HG02884 (cell line): ENCODE measurements around the gene GSTT2B.
"Not testable (repeated sequence)": the region's sequence is repeated elsewhere in the genome, so short reads cannot be mapped to it uniquely, and the experiment has no call there.

Experiments
- ATAC-seq: cut with Tn5 transposase; IDR thresholded peaks from one replicate; pipeline ENCODE4 v1.9.1; 2021; ENCODE audit warnings: mild to moderate bottlenecking, moderate library complexity; ENCODE audit not compliant: unreplicated experiment

The GSTT2B gene

DNA sequence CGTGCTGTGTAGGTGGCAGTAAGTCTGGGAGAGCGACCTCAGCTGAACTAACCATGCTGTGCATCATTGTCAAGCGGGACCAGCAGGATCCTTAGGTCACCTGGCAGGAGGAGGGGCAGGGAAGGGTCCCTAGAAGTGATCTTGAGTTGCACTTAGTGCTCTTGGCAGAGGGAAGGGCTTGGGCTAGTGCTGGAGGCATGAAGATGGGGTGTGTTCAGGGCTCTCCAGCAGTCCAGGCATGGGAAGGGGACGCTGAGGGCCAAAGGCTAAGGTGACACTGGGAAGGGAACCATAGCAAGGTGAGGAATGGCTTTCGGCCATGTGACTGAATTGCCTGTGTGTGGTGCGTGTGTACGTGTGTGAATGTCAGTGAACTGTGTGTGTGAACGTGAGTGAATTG lies 25.1 kb upstream of the GSTT2B start:
- not testable (repeated sequence) for ATAC-seq

DNA sequence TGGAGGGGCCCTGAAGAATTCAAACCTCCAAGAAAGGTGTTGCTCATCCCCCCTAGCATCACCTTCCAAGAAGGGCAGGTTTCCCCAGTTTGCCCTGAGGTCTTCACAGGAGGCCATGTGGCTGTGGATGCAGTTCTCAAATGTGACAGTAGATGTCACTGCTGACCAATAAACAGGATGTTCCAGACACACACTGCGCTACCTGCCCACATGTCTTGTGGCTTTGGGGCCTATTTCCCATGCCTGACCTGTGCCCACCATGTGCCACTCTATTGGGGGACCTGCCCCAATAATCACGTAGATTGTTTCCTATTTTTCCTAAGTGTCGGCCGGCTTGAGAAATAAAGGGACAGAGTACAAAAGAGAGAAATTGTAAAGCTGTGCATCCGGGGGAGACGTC lies 23.4 kb upstream of the GSTT2B start:
- no peak for ATAC-seq

DNA sequence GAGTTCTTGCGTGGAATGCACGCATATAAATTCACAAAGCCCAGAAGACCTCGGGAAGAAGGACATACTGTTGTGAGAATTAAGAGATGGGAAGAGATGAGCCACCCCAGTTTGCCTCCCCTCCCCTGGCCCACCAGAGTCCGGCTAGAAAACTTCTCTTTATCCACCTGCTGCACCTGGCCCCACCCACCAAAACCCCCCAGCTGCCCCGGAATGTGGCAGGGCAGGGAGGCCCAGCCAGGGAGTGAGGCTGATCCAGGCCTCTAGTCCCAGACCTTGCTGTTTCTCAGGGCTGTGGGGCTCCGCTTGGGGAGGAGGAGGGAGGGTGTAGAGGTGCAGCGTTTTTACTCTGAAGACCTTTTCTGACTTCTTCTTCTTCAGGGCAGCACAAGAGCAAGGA lies 19.6 kb upstream of the GSTT2B start:
- not testable (repeated sequence) for ATAC-seq

DNA sequence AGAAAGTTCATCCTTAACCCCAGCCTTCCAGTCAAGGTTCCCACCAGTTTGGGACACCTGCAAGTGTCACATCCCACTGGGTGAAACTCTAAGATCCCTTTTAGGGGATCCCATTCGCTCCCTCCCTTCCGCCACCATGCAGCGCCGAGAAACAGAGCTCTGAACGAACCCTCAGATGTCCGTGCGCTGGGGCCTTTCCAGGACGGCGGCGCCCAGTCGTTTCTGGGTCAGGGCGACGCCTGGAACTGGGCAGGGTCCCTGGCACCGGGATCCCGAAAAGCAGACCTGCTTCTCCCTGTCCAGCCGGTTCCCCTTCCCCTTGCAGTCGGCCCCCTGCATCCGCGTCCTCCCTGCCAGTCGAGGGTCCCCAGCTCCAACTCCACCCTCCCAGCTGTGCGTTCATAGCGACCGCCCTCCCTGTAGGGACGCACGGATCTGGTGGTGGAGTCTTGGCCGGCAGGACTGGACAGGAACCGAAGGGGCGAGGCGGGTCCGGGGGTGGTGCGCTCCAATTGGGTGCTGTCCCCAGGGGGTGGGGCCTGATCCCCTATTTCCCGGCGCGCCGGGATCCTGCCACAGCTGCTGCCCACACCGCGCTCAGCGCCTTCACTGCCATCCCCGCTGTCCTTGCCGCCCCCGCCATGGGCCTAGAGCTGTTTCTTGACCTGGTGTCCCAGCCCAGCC lies 18.7 kb upstream of the GSTT2B start, which contains the start of gene GSTT2:
Gene GSTT2 (plus strand): TSS at position 578 of the 684 bp plus-strand sequence.
- ATAC-seq: not testable (repeated sequence)

DNA sequence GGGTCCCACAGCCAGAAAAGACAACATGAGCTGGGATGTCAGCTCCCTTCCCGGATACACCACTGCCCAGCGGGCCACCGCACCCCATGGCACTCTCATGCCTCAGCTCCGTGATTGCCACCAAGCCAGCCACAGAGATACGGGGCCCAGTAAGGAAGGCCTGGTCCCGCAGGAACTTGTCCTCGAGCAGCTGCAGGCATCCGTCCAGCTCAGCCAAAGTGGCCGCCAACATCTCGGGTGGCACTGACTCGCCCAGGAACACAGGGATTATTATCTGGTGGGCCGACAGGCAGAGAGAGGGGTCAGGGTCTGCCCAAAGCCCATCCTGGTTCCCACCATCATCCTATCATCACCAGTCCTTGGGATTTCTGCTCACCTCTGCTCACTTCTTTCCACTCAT lies 16.3 kb upstream of the GSTT2B start:
- ATAC-seq: not testable (repeated sequence)

DNA sequence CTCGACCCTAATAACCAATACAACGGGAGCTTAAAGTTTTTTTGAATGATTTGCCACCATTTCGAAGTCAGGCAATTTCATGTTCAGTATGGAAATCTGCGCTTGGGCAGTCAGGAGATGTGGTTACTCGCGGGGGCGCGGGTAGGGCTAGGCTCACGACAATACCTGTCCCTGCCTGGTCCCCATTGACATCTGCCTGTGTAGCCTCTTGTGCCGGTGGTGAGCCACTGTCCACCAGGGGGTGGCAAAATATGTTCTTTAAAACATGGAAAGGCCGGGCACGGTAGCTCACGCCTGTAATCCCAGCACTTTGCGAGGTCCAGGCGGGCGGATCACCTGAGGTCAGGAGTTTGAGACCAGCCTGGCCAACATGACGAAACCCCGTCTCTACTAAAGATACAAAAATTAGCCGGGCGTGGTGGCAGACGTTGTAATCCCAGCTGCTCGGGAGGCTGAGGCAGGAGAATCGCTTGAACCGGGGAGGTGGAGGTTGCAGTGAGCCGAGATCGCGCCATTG lies 13.9 kb upstream of the GSTT2B start:
- not testable (repeated sequence) for ATAC-seq

DNA sequence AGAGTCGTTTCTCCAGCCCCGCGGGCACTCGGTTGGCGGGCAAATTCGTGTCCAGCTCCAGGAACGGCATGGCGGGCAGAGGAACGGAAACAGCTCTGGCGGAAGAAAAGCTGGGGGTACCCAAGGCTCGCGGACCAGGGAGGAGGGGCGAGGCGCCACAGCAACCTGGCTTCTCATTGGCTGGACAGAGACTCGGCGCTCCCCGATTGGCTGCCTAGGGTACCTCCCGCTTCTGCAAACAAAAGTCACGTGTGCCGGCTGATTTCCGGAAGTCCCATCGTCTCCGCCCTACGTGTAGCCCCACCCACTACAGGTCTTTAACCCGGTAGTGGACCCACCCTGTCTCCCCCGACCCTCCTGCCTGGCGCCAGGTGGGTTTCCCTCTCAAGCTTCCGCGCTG lies 13.3 kb upstream of the GSTT2B start, which contains the start of gene DDT:
Gene DDT (minus strand): TSS at position 97 of the 400 bp plus-strand sequence. CDS start 27 bp downstream, at position 70.
- peak; percentile 95 for ATAC-seq

DNA sequence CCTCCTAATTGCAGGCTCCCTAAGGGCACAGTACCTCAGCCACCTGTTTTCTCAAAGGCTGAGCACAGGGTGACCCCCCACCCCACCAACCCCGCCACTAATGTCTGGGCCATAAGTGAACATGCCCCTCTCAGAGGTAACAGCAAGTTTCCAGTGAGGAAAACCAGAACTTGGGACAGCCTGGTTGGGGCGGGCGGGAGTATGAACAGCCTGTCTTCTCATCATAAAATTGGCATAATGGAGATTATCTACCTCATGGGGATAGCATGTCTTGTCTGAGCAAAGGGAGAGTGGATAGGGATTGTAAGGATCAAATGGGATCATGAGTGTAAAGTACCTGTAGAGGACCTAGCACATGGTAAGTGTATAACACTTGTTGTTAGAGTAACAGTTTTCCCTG lies 10.9 kb upstream of the GSTT2B start:
- ATAC-seq: not testable (repeated sequence)

DNA sequence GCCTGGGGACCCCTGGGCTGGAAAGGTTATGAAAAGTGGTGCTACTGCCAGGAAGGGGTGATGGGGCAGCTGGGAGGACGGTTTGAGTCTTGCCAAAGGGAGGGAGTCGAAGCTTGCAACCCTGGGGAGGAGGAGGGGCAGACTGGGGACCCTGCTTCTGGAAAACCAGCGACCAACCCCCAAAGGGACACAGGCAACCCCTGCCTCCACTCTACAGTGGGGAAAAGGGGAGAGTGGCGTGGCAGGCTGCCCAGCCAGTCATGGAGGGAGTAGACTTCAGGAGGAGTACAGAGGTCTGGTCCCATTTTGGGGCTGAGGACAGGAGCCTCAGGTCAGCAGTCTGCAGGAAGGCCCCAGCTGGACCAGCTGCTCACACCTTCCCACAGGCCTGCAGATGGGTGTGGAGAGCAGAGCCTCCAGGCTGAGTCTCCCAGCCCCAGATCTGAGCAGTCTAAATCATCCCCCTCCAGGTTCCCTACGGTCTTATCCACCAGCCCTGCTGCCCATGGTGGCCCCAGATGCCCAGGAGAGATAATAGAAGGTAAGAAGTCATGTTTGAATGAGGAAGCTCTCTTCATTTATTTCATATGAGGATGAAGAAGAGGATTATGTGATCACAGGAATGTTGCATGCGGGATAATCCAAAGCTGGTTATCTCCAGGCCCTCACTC lies 10.0 kb upstream of the GSTT2B start:
- ATAC-seq: no peak

DNA sequence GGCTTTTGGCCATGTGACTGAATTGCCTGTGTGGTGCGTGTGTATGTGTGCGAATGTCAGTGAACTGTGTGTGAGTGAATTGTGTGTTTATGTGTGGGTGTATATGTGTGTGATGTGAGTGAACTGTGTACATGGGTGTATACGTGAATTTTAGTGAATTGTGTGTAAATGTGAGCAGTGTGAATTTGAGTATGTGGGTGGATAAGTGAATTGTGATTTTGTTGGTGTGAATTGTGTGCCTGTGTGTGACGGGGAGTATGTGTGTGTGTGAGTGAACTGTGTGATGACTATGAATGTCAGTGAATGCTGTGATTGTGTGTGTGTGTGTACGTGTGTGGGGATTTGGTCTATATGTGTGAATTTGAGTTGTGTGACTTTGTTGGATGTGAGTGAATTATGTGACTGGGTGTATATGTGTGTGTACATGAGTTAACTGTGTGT lies 9.2 kb upstream of the GSTT2B start:
- no peak for ATAC-seq

DNA sequence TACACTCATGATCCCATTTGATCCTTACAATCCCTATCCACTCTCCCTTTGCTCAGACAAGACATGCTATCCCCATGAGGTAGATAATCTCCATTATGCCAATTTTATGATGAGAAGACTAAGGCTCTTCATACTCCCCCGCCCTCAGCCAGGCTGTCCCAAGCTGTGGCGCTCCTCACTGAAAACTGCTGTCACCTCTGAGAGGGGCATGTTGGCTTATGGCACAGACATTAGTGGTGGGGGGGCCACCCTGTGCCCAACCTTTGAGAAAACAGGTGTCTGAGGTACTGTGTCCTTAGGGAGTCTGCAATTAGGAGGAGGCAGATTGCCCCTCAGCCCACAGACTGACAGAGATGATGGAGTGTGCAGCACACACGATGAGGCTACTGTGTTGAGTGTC lies 8.1 kb upstream of the GSTT2B start:
- ATAC-seq: no peak

DNA sequence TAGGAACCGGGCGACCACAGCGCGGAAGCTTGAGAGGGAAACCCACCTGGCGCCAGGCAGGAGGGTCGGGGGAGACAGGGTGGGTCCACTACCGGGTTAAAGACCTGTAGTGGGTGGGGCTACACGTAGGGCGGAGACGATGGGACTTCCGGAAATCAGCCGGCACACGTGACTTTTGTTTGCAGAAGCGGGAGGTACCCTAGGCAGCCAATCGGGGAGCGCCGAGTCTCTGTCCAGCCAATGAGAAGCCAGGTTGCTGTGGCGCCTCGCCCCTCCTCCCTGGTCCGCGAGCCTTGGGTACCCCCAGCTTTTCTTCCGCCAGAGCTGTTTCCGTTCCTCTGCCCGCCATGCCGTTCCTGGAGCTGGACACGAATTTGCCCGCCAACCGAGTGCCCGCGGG lies 5.6 kb upstream of the GSTT2B start, which contains the start of gene DDTL:
Gene DDTL (plus strand): TSS at position 321 of the 400 bp plus-strand sequence. CDS start 27 bp downstream, at position 348.
- ATAC-seq: peak; percentile 92

DNA sequence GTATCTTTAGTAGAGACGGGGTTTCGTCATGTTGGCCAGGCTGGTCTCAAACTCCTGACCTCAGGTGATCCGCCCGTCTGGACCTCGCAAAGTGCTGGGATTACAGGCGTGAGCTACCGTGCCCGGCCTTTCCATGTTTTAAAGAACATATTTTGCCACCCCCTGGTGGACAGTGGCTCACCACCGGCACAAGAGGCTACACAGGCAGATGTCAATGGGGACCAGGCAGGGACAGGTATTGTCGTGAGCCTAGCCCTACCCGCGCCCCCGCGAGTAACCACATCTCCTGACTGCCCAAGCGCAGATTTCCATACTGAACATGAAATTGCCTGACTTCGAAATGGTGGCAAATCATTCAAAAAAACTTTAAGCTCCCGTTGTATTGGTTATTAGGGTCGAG lies 5.1 kb upstream of the GSTT2B start:
- ATAC-seq: not testable (repeated sequence)

DNA sequence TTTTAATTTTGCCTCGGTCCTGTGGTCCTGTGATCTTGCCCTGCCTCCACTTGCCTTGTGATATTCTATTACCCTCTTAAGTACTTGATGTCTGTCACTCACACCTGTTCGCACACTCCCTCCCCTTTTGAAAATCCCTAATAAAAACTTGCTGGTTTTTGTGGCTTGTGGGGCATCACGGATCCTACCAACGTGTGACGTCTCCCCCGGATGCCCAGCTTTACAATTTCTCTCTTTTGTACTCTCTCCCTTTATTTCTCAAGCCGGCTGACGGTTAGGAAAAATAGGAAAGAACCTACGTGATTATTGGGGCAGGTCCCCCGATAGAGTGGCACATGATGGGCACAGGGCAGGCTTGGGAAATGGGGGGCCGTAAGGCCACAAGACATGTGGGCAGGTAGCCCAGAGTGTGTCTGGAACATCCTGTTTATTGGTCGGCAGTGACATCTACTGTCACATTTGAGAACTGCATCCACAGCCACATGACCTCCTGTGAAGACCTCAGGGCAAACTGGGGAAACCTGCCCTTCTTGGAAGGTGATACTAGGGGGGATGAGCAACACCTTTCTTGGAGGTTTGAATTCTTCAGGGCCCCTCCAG lies 4.6 kb downstream of the GSTT2B start:
- not testable (repeated sequence) for ATAC-seq

DNA sequence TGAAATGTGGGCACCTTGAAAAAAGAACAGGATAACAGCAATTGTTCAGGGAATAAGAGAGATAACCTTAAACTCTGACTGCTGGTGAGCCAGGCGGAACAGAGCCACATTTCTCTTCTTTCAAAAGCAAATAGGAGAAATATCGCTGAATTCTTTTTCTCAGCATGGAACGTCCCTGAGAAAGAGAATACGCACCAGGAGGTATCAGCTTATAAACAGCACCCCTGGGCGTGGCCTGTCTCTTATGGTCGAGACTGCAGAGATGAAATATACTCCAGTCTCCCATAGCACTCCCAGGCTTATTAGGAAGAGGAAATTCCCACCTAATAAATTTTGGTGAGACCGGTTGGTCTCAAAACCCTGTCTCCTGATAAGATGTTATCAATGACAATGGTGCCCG lies 5.1 kb downstream of the GSTT2B start:
- not testable (repeated sequence) for ATAC-seq

DNA sequence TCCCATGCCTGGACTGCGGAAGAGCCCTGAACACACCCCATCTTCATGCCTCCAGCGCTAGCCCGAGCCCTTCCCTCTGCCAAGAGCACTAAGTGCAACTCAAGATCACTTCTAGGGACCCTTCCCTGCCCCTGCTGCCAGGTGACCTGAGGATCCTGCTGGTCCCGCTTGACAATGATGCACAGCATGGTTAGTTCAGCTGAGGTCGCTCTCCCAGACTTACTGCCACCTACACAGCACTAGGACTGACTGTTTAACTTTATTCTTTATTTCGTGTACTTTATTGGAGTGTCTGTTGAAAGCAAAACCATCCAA lies 6.0 kb downstream of the GSTT2B start:
- ATAC-seq: not testable (repeated sequence)

DNA sequence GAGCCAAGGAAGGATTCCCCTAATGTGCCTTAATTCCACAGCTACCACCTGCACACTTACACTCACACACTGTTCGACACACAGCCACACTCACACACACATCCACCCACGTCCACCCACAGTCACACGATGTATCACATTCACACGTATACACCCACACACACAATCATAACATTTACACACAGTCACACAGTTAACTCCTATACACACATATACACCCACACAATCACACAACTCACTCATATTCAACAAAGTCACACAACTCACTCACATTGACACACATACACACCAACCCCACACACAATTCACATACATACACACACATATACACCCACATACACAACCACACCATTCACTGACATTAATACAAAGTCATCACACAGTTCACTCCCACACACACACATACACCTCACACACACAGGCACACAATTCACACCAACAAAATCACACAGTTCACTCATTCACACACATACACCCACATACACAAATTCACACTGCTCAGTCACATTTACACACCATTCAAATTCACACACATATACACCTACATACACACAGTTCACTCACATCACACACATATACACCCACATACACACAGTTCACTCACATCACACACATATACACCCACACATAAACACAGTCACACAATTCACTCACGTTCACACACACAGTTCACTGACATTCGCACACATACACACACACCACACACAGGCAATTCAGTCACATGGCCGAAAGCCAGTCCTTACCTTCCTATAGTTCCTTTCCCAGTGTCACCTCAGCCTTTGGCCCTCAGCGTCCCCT lies 6.6 kb downstream of the GSTT2B start:
- ATAC-seq: not testable (repeated sequence)

DNA sequence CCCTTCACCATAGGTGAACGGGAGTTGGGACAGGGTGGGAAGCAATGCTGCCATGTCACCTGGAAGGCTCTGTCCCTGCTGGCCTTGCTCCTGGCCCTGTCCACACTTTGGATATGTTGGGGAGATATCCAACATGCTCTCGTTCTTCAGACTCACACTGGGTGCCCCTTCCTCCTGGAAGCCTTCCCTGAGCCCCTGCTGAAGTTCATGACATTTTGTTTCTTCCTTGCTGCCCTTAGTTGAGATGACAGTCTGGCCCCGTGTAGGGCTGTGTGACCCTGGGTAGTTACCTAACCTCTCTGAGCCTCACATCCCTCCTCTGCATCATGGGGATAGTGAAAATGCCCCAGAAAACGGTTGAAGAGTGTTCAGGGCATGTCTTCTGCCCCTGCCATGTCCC lies 7.5 kb downstream of the GSTT2B start:
- ATAC-seq: not testable (repeated sequence)

DNA sequence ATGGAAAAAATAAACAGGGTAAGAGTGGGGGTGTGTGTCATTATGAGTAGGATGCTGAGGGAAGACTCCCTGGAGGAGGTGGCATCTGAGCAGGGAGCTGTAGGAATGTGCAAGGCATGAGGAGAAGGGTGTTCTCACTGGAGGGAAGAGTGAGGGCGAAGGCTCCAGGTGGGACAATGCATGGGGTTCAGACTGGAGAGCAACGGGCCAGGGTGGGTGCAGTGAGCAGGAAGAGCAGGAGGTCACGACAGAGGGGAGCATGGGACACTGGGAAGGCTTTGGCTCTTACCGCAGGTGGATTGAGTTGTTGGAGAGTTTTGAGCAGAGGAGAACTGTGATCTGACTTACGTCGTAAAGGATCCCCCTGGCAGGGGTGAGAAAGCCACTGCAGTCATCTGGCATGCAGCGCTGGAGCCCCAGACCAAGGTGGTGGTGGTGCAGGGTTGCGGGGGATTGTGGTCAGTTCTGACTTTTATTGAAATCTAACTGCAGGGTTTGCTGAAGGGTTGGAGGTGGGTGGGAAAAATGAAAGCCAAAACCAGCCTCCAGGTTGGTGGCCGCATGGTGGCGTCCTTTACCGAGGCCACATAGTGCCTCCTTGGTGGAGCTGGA lies 8.1 kb downstream of the GSTT2B start:
- not testable (repeated sequence) for ATAC-seq

DNA sequence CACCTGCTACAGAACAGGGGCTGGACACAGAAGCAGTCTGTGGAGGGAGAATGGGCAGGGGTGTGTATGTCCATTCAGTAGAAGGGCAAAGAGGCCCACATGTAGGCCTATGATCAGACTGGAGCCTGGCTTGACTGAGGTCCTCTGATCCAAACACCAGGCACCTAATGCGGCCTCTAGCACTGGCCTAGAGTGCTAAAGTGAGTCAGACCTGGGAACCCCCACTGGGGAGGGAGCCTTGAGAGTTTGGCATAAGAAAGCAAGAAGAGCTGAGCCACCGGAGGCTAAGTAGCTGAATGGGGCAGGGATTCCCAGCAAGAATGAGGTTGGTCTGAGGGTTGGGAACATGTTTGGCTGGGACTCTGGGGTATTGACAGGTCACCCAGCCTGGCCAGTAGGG lies 9.6 kb downstream of the GSTT2B start:
- not testable (repeated sequence) for ATAC-seq
